Measurements from ENCODE around the gene CCDC177.

CCDC177 gene

GRCh38 chr14:69527635-69528034 is 47.0 kb downstream of the CCDC177 start:
- DNase-seq = no peak

DNA sequence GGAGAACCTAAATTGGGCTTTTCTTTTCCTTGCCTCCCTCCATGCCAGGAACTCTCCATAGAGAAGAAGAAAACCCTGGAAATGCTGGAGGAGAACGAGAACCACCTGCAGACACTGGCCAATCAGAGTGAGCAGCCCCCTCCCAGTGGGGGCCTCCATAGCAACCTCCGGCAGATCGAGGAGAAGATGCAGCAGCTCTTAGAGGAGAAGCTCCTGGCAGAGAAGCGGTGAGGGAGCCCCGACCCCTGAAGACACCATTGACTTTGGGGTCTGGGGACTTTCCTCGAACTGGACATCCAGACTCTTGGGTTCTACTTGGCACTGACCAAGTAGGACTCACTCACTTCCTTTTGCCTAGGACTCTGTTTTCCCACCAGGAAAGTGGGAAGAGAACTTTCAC is 48.8 kb downstream of the CCDC177 start:
- DNase-seq = no peak

DNA sequence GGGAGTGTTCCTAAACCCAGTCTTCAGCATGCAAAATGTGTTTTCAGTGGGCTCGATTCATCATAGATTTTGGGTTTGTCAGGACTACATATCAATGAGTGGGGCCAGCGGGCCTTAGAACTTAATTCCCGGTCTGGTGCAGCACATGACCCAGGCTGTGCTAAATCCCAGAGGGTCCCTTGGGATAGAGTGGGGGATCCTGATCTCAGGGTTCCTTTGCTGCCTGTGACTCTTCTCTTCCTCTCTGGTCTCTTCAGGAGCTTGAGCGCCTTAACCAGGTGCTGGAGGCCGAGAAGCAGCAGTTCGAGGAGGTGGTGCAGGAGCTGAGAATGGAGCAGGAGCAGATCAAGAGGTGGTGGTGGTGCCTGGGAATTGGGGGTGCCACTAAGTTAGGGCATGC is 52.6 kb downstream of the CCDC177 start:
- DNase-seq = no peak
